ENCODE results near the gene SIRT5.

SIRT5 gene

DNA sequence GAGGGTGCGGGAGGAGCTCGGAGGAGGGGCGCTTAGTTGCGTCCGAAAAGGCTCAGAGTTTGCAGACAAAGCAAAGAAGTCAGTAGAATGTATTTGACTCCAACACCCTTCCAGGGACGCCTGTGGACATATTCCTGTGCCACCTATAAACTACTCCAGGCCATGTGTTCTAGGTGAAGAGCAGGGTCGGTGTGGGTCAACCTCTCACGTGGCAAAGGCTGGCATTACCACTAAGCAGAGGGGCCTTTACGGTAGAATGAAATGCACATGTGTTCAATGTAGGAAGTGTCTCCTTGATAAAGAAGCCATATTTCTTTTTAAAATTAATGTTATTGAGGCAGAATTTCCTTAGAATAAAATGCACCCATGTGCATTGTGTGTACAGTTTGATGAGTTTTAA lies 15.4 kb downstream of the SIRT5 start:
- DNase-seq (ENCODE audit: low spot score): no peak

DNA sequence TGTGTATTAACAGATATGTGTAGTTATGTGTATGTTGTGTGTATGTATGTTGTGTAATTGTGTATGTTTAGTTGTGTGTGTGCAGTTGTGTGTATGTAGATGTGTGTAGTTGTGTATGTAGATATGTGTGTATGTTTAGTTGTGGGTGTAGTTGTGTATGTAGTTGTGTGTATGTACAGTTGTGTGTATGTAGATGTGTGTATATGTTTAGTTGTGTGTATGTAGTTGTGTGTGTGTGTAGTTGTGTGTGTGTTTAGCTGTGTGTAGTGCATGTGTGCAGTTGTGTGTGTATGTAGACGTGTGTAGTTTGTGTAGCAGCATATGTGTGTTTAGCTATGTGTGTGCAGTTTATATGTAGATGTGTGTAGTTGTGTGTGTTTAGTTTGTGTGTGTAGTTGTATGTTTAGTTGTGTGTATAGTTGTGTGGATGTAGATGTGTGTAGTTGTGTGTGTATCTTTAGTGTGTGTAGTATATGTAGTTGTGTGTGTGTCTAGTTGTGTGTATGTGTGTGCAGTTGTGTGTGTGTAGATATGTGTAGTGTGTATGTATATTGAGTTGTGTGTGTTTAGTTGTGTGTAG lies 16.3 kb downstream of the SIRT5 start:
- DNase-seq (ENCODE audit: low spot score): no peak

DNA sequence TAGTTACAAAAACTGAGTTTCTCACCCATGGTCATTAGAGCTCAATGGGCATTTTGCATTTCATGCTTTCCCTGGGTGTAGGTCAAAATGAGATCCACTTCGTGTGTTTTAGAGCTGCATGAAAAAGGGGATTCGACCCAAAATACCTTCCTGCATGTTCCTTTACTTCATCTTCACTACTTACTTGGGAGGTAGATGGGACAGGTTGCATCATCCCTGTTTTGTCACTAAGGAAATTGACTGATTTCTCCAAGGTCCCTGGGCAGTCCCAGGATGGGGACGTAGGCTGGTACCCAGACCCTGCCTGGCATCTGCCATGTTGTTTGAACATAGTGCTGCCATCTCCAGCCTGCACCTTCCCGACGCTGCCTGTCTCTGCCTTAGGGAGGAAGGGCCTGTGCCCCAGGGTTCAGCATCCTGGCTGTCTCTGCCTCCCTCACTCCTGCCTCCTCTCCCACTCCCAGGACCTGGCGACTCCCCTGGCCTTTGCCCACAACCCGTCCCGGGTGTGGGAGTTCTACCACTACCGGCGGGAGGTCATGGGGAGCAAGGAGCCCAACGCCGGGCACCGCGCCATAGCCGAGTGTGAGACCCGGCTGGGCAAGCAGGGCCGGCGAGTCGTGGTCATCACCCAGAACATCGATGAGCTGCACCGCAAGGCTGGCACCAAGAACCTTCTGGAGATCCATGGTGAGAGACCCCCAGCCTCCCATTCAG lies 17.0 kb downstream of the SIRT5 start:
- no peak for DNase-seq (ENCODE audit: low spot score)

DNA sequence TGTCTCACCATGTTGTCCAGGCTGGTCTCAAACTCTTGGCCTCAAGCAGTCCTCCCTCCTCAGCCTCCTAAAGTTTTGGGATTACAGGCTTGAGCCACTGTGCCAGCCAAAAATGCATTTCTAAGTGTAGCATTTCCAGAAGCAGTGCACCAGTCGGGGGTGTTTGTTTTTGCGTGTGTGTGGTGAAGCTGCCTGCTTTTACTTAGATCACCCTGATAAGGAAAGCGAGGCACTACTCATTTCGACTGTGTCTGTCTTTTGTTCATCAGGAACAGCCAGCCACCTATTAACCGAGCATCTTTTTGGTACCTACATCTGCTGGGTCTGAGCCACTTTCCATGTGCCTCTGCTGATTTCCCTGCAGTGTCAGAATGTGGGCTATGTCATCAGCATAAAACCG lies 18.7 kb downstream of the SIRT5 start:
- DNase-seq (ENCODE audit: low spot score): no peak

- DNase-seq (ENCODE audit: low spot score): no peak
These were observed 19.3 kb downstream of the SIRT5 start for GRCh38 chr6:13593720-13594119.

GRCh38 chr6:13597073-13597472 lies 22.7 kb downstream of the SIRT5 start:
- DNase-seq (ENCODE audit: low spot score): no peak

- no peak for DNase-seq (ENCODE audit: low spot score)
These were observed 25.6 kb downstream of the SIRT5 start for GRCh38 chr6:13600036-13600435.

DNA sequence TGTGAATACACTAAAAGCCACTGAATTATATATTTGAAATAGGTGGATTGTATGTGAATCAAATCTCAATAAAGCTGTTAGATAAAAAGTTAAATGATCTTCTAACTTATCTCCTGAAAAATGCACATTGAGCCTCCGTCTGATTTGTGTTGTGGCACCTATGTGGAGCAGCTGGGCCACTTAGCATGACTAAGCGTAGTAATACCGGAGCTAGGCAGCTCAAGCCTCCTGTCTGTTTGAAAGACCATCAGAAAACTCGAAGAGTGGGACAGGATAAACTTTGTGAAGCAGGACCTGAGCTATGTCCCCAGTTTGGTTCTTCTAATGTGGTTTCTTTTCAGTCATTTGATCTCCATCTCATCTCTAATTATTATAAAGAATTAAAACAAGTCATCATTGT lies 29.7 kb downstream of the SIRT5 start:
- DNase-seq (ENCODE audit: low spot score): no peak

DNA sequence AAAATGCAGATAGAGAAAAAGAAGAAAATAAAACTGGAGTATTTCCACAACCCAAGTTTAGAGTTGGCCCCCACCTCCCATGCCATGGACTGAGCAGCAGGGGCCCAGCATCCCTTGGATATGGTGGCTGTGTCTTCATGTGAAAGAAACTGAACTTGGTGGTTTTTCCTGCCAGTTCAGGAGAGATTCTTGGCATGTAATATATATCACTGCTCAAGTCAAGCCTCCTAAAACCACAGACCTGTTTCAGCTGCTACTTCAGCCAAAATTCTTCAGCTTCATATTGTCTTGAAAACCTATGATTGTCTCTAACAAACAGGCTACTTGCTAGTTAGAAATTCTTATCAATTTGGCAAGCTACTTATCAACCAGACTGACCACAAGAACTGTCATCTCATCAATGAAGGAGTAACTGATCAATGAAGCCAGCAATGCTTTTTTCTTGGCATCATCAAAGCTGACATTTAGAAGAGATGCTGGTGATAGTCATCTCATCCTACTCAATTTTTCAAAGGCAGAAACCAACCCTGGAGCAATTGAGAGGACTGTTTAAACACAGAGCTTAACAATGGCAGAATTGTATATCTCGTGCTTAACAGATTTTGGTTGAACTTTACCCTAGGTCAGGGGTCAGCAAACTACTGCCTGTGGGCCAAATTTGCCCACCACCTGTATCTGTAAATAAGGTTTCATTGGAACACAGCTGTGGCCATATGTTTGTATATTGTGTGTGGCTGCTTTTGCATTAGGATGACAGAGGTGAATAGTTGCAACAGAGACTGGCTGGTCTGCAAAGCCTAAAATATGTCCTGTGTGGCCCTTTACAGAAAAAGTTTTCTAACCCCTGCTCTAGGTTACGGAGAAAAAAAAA lies 30.4 kb downstream of the SIRT5 start:
- no peak for DNase-seq (ENCODE audit: low spot score)

- no peak for DNase-seq (ENCODE audit: low spot score)
These were observed 31.2 kb downstream of the SIRT5 start for GRCh38 chr6:13605634-13606033.

- no peak for DNase-seq (ENCODE audit: low spot score)
These were observed 37.3 kb downstream of the SIRT5 start for GRCh38 chr6:13611715-13612114.

GRCh38 chr6:13613029-13613594 lies 38.7 kb downstream of the SIRT5 start:
- no peak for DNase-seq (ENCODE audit: low spot score)

DNA sequence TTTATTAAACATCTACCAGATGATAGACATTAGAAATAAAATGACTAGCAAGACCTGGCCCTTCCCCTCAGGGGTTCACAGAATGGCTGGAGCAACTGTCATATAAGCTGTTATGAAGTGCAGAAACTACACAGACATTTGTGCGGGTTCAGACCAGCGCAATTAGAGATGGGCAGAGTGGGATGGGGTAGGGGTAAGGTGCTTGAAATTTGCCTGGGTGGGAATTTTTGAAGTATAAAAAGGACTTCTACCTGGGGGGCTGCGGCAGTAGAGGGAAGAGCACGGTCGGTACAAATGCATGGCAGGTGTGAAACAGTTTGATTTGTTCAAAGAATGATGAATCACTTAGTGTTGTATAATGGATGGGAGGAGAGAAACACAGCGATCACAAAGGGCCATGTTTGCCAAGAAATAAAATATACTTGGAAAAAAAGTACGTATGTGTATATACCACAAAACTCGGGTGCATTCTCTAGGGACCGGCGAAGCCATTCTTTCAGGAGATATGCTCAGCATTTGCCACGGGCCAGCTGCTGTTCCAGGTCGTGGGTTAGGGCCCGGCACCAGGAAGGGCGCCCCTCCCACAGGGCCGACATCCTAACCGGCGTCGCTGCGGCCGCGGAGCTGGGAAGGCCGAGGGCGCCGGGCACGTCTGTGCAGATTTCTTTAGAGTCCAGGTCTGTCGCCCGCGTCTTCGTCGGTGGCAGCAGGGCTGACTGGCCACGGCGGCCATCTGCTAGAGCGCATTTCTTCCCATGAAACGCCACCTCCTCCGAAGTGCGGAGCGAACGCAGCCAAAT lies 39.9 kb downstream of the SIRT5 start:
- peak; percentile 75 for DNase-seq (ENCODE audit: low spot score)

DNA sequence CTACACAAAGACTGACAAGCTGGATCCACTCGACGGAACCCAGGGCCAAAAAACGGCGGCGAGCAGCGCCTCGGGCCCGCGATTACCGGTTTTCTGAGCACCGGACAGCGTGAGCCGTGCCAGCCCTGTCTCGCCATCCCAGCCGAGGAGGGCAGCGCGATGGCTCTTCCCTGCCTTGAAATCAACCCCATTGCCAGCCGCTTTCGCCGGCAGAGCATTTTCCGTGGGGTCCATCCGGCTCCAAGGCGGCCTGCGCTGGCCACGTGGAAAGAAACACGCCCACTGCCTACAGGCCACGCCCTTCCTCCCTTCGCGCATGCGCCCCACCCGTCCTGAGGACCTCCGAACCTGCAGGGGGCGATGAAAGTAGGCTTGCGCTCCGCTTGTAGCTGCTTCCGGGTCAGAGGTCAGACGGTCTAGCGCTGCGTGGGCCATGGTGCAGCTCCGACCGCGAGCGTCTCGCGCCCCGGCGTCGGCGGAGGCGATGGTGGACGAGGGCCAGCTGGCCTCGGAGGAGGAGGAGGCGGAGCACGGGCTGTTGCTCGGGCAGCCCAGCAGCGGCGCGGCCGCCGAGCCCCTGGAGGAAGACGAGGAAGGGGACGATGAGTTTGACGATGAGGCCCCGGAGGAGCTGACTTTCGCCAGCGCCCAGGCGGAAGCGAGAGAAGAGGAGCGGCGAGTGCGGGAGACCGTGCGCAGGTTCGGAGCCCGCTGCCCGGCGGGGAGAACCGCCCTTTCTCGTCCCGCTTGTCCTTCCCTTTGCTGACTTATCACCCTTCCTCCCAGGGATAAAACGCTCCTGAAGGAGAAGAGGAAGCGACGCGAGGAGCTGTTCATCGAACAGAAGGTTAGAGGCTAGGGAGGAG lies 40.8 kb downstream of the SIRT5 start, which contains the start of gene NOL7:
NOL7 (plus strand) TSS at position 410 of the 866 bp plus-strand sequence; CDS start at position 434, 24 bp downstream.
- DNase-seq (ENCODE audit: low spot score): peak; percentile 99

- DNase-seq (ENCODE audit: low spot score): peak; percentile 52
These were observed 41.4 kb downstream of the SIRT5 start for GRCh38 chr6:13615792-13616120.

DNA sequence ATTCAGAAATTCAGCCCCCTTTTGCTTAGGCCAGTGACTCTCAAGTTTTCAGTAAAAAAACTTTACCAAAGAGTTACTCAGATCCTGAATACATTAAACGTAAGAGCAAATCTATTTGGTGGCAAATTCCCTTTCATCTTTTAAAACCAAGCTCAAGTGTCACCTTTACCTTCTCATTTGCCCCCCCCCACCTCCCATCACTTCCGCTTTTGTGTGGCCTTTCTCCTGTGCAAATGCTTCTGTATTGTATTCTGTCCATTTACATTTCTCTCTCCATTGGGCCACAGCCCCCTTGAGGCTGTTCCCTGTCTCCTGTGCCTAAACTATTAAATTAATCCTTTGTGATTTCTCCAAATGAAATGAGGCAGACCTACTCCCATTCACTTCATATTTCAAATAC lies 42.7 kb downstream of the SIRT5 start:
- no peak for DNase-seq (ENCODE audit: low spot score)

DNA sequence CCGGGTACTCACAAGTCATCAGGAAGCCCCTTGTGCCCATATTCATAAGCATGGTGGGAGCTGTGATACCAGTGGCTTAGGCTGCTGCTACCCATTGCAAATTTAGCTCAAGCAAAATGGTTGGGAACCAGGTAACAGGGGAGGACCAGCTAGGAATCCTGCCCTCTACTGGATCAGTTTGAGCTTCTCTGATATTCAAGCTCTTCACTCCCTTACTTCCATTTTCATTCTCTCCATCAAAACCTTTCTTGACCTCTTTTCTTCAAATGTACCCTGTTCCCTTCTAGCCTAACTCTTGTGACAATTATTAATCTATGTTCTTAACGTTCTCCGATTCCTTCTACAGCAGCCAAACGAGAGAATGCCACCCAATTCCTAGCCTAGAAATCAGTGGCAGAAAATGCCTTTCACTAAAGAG lies 50.5 kb downstream of the SIRT5 start:
- DNase-seq (ENCODE audit: low spot score): peak; percentile 65

DNA sequence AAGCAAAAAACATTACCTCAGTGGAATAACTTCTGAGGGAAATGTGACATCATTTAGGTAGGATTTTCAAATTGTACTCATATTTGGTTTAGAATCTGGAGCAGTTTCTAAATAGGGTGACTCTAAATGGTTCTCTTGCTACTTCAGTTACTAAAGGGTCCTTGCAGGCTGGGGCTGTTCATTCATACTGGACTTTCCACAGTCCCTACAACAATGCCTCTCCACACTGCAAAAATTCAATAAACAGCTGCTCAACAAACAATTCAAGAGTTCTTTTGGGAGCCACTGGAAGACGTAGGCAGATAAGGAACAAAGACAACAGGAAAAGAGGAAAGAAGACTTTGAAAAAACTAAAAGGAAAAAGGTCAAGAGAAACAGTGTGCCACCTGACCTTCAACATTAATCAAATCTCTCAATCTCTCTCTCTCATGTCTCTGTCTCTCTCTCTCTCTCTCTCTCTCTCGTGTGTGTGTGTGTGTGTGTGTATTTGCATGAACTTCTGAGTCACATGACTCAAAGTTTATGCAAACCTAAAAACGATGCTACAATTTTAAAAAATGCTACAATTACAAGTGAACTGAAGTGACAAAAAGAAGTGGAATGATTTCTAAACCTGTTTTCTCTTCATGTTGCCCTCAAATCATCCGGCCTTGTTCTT lies 55.2 kb downstream of the SIRT5 start:
- DNase-seq (ENCODE audit: low spot score): no peak

GRCh38 chr6:13630499-13630898 lies 56.1 kb downstream of the SIRT5 start:
- DNase-seq (ENCODE audit: low spot score): no peak

GRCh38 chr6:13633343-13633742 lies 58.9 kb downstream of the SIRT5 start:
- no peak for DNase-seq (ENCODE audit: low spot score)
